AML-193 (cell line): ENCODE data around the gene SELPLG.
"Not testable (repeated sequence)": the region's sequence is repeated elsewhere in the genome, so short reads cannot be mapped to it uniquely, and the experiment has no call there.

Source experiments
- DNase-seq, 2 experiments: peaks; one replicate each; lab custom pipeline; 2025; lab: John Stamatoyannopoulos, UW

Gene SELPLG

GRCh38 chr12:108589840-108590229 is 43.9 kb downstream of the SELPLG start:
- no peak for DNase-seq

- DNase-seq: no peak
These were observed 44.5 kb downstream of the SELPLG start for GRCh38 chr12:108589028-108589839.

- no peak for DNase-seq
These were observed 45.9 kb downstream of the SELPLG start for GRCh38 chr12:108587826-108588225.

- DNase-seq: no peak
These were observed 47.4 kb downstream of the SELPLG start for GRCh38 chr12:108586306-108586705.

- no peak for DNase-seq
These were observed 47.8 kb downstream of the SELPLG start for GRCh38 chr12:108585864-108586263.

- no peak for DNase-seq
These were observed 49.1 kb downstream of the SELPLG start for GRCh38 chr12:108584456-108585065.

GRCh38 chr12:108583991-108584390 is 49.7 kb downstream of the SELPLG start:
- no peak for DNase-seq

- DNase-seq: no peak
These were observed 50.5 kb downstream of the SELPLG start for GRCh38 chr12:108582978-108583770.

- no peak for DNase-seq
These were observed 51.2 kb downstream of the SELPLG start for GRCh38 chr12:108582509-108582908.

GRCh38 chr12:108581311-108582227 is 52.1 kb downstream of the SELPLG start:
- no peak for DNase-seq

GRCh38 chr12:108580531-108580930 is 53.2 kb downstream of the SELPLG start:
- no peak for DNase-seq

GRCh38 chr12:108578813-108579212 is 54.9 kb downstream of the SELPLG start:
- DNase-seq: no peak

- DNase-seq: no peak
These were observed 55.4 kb downstream of the SELPLG start for GRCh38 chr12:108578264-108578663.

GRCh38 chr12:108577458-108577857 is 56.2 kb downstream of the SELPLG start:
- no peak for DNase-seq

GRCh38 chr12:108576660-108577234 is 56.9 kb downstream of the SELPLG start:
- no peak for DNase-seq

- no peak for DNase-seq
These were observed 58.3 kb downstream of the SELPLG start for GRCh38 chr12:108575199-108575912.

- DNase-seq: not testable (repeated sequence)
These were observed 59.4 kb downstream of the SELPLG start for GRCh38 chr12:108574276-108574675.

GRCh38 chr12:108573317-108573716 is 60.4 kb downstream of the SELPLG start:
- DNase-seq: no peak

- no peak for DNase-seq
These were observed 61.4 kb downstream of the SELPLG start for GRCh38 chr12:108572166-108572790.
